ENCODE data around the gene ADGRG6.

ADGRG6 gene

DNA sequence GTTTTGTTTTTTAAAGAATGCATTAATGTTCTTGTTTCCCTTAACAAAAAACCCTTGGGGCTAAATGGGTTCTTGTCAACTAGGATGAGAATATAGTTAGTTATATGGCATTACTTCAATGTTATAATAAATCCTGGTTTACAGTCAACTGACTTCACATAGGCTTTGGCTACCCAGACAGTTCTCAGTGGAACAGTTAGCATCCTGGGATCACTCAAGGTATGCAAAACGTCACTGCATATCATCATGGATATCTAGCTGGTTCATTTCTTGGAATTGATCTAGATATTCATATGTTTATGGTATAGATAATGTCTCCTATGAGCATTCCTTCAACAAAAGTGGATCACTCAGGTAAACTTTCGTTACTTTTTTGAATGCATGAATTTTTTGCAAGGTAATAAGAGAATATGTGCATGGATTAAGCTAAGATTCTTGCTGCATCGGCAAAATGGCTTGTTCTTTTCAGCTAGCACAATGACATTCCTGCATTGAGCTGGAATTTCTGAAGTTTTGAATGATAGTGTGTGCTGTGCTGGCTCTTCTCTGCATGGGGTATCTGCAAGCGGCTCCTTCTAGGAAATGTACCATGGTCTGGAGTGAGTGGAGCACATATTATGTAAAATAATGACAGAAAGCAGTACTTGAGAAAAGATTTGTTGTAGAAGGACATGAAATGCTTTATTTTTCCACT is 138.9 kb downstream of the ADGRG6 start:
- Histone ChIP-seq H3K9ac (ENCODE audit: insufficient read length) (no peak overlapping the region), H3K27ac (no peak overlapping the region), H3K36me3 (ENCODE audit: insufficient read depth, low read length) (no peaks in the 10 kb centered on the region), H3K4me3 (no peak overlapping the region), H3K9me3 (ENCODE audit: low read depth, low read length) (no peaks in the 10 kb centered on the region)
- TF ChIP-seq POLR2AphosphoS5 (IDR thresholded peaks at IDR 0.05; ENCODE audit: borderline replicate concordance, low read depth, low read length) (no peak), EZH2 (IDR thresholded peaks at IDR 0.05) (no peak), FOXP2 (optimal IDR thresholded peaks at IDR 0.05; ENCODE audit: control extremely low read depth, extremely low read length, insufficient read depth) (no peak)
- DNase-seq (ENCODE audit: low read depth, low spot score), result no peak

GRCh38 chr6:142441716-142442115 is 139.9 kb downstream of the ADGRG6 start:
- Histone ChIP-seq H3K36me3 (ENCODE audit: insufficient read depth, low read length) (no peaks in the 10 kb centered on the region), H3K9ac (ENCODE audit: insufficient read length) (no peak overlapping the region), H3K27ac (no peak overlapping the region), H3K4me3 (no peak overlapping the region), H3K9me3 (ENCODE audit: low read depth, low read length) (no peaks in the 10 kb centered on the region)
- no peak for DNase-seq (ENCODE audit: low read depth, low spot score)
- TF ChIP-seq POLR2AphosphoS5 (IDR thresholded peaks at IDR 0.05; ENCODE audit: borderline replicate concordance, low read depth, low read length) (no peak), FOXP2 (optimal IDR thresholded peaks at IDR 0.05; ENCODE audit: control extremely low read depth, extremely low read length, insufficient read depth) (no peak), EZH2 (IDR thresholded peaks at IDR 0.05) (no peak)

DNA sequence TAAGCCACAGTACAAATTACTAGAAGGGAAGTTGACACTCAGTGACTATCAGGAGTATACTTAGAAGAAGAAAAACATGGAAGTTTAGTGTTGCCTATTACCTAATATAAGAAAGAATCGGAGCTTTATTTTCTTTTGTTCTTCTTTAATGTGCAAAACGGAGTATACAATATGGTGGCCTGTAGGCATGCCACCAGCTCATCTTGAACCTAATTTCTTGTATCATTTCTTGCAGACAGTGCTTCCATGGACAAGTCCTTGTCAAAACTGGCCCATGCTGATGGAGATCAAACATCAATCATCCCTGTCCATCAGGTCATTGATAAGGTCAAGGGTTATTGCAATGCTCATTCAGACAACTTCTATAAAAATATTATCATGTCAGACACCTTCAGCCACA is 141.3 kb downstream of the ADGRG6 start:
- H3K9ac ChIP-seq (ENCODE audit: insufficient read length), result no peak overlapping the region
- no peak for DNase-seq (ENCODE audit: low read depth, low spot score)
- TF ChIP-seq FOXP2 (optimal IDR thresholded peaks at IDR 0.05; ENCODE audit: control extremely low read depth, extremely low read length, insufficient read depth) (no peak), EZH2 (IDR thresholded peaks at IDR 0.05) (no peak), POLR2AphosphoS5 (IDR thresholded peaks at IDR 0.05; ENCODE audit: borderline replicate concordance, low read depth, low read length) (no peak)
- no peaks in the 10 kb centered on the region for H3K9me3 ChIP-seq (ENCODE audit: low read depth, low read length)
- H3K4me3 ChIP-seq, result no peak overlapping the region
- H3K36me3 ChIP-seq (ENCODE audit: insufficient read depth, low read length), result no peaks in the 10 kb centered on the region
- no peak overlapping the region for H3K27ac ChIP-seq

DNA sequence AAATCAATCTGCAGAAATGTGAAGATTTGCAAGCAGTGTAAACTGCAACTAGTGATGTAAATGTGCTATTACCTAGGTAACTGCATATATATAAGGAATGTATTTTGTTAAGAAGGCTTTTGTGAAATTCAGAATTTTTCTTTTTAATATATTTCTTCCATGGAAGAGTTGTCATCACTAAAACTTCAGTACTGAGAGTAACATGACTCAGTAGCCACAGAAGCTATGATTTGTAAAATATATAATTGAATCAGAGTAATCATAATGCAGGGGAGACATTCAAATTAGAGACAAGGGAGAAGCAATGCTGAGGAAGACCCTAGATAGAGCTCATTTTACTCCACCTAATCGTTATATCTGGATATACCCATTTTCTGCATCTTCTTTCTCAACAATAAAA is 141.7 kb downstream of the ADGRG6 start:
- H3K27ac ChIP-seq, result no peak overlapping the region
- H3K36me3 ChIP-seq (ENCODE audit: insufficient read depth, low read length), result no peaks in the 10 kb centered on the region
- no peak for DNase-seq (ENCODE audit: low read depth, low spot score)
- TF ChIP-seq EZH2 (IDR thresholded peaks at IDR 0.05) (no peak), POLR2AphosphoS5 (IDR thresholded peaks at IDR 0.05; ENCODE audit: borderline replicate concordance, low read depth, low read length) (no peak)
- no peak overlapping the region for H3K4me3 ChIP-seq
- no peaks in the 10 kb centered on the region for H3K9me3 ChIP-seq (ENCODE audit: low read depth, low read length)
- H3K9ac ChIP-seq (ENCODE audit: insufficient read length), result no peak overlapping the region

DNA sequence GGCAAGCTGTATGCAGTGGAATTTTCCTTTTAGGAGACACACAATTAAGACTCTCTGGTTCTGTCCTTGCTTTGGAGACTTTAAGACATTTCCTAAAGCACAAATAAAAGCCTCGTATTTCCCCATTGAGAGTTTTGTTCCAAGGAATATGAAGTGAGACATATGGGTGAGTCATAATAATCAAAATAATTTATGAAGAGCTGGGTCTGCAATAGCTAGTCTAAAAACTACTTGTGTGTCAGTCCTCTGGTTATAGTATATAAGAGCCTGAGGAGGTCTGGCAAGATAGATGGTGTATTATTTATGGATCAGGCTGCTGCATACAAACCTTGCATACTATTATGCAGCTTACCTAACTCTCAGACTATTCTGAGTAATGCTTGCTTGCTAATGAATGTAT is 142.6 kb downstream of the ADGRG6 start:
- no peak overlapping the region for H3K4me3 ChIP-seq
- no peak overlapping the region for H3K27ac ChIP-seq
- no peak for DNase-seq (ENCODE audit: low read depth, low spot score)
- TF ChIP-seq POLR2AphosphoS5 (IDR thresholded peaks at IDR 0.05; ENCODE audit: borderline replicate concordance, low read depth, low read length), result no peak
- no peak for TF ChIP-seq FOXP2 (optimal IDR thresholded peaks at IDR 0.05; ENCODE audit: control extremely low read depth, extremely low read length, insufficient read depth)
- TF ChIP-seq EZH2 (IDR thresholded peaks at IDR 0.05), result no peak
- no peaks in the 10 kb centered on the region for H3K9me3 ChIP-seq (ENCODE audit: low read depth, low read length)
- H3K9ac ChIP-seq (ENCODE audit: insufficient read length), result no peak overlapping the region
- H3K36me3 ChIP-seq (ENCODE audit: insufficient read depth, low read length), result no peaks in the 10 kb centered on the region

DNA sequence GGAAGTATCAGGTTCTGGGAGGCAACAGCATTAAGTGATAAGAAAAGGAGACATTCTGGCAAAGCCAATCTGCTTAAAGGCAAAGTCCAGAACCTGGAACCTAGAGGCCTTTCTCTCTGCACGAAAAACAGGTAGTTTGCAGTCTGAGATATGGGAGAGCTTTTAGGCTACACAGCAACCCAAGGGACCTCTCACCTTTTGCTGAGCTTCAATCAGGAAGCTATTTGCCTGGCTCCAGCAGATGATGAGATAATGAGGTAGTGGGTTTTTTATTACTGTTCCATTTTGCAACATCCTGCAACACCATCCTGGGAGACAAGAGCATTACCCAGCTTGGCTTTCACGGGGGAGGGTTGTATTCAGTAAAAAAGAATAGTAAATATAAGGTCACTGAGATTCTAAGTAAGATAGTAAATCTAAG is 143.1 kb downstream of the ADGRG6 start:
- Histone ChIP-seq H3K9me3 (ENCODE audit: low read depth, low read length) (no peaks in the 10 kb centered on the region), H3K36me3 (ENCODE audit: insufficient read depth, low read length) (no peaks in the 10 kb centered on the region), H3K4me3 (no peak overlapping the region), H3K27ac (no peak overlapping the region), H3K9ac (ENCODE audit: insufficient read length) (no peak overlapping the region)
- TF ChIP-seq EZH2 (IDR thresholded peaks at IDR 0.05), result no peak
- TF ChIP-seq FOXP2 (optimal IDR thresholded peaks at IDR 0.05; ENCODE audit: control extremely low read depth, extremely low read length, insufficient read depth), result no peak
- no peak for TF ChIP-seq POLR2AphosphoS5 (IDR thresholded peaks at IDR 0.05; ENCODE audit: borderline replicate concordance, low read depth, low read length)
- DNase-seq (ENCODE audit: low read depth, low spot score), result no peak

GRCh38 chr6:142446168-142446567 is 144.4 kb downstream of the ADGRG6 start:
- H3K9ac ChIP-seq (ENCODE audit: insufficient read length), result no peak overlapping the region
- no peak for TF ChIP-seq POLR2AphosphoS5 (IDR thresholded peaks at IDR 0.05; ENCODE audit: borderline replicate concordance, low read depth, low read length)
- TF ChIP-seq FOXP2 (optimal IDR thresholded peaks at IDR 0.05; ENCODE audit: control extremely low read depth, extremely low read length, insufficient read depth), result no peak
- TF ChIP-seq EZH2 (IDR thresholded peaks at IDR 0.05), result no peak
- no peak for DNase-seq (ENCODE audit: low read depth, low spot score)
- H3K9me3 ChIP-seq (ENCODE audit: low read depth, low read length), result no peaks in the 10 kb centered on the region
- H3K4me3 ChIP-seq, result no peak overlapping the region
- H3K36me3 ChIP-seq (ENCODE audit: insufficient read depth, low read length), result no peaks in the 10 kb centered on the region
- H3K27ac ChIP-seq, result no peak overlapping the region

GRCh38 chr6:142446576-142446975 is 144.8 kb downstream of the ADGRG6 start:
- H3K9ac ChIP-seq (ENCODE audit: insufficient read length), result no peak overlapping the region
- H3K36me3 ChIP-seq (ENCODE audit: insufficient read depth, low read length), result no peaks in the 10 kb centered on the region
- H3K9me3 ChIP-seq (ENCODE audit: low read depth, low read length), result no peaks in the 10 kb centered on the region
- DNase-seq (ENCODE audit: low read depth, low spot score), result no peak
- no peak overlapping the region for H3K4me3 ChIP-seq
- TF ChIP-seq EZH2 (IDR thresholded peaks at IDR 0.05), result no peak
- no peak for TF ChIP-seq POLR2AphosphoS5 (IDR thresholded peaks at IDR 0.05; ENCODE audit: borderline replicate concordance, low read depth, low read length)
- no peak for TF ChIP-seq FOXP2 (optimal IDR thresholded peaks at IDR 0.05; ENCODE audit: control extremely low read depth, extremely low read length, insufficient read depth)
- no peak overlapping the region for H3K27ac ChIP-seq

All from SK-N-MC (cell line).